Colon (tissue), 2 donors: ENCODE data around the gene RIMBP3B.
"Not testable (repeated sequence)": the region's sequence is repeated elsewhere in the genome, so short reads cannot be mapped to it uniquely, and the experiment has no call there.

Source experiments
- FAIRE-seq: peaks from 2 replicates; lab custom pipeline; 2012; peaks lifted over from hg19 to GRCh38; lab: Jason Lieb, UNC
- donor health status: control.
- donor health status: control.

The RIMBP3B gene

DNA sequence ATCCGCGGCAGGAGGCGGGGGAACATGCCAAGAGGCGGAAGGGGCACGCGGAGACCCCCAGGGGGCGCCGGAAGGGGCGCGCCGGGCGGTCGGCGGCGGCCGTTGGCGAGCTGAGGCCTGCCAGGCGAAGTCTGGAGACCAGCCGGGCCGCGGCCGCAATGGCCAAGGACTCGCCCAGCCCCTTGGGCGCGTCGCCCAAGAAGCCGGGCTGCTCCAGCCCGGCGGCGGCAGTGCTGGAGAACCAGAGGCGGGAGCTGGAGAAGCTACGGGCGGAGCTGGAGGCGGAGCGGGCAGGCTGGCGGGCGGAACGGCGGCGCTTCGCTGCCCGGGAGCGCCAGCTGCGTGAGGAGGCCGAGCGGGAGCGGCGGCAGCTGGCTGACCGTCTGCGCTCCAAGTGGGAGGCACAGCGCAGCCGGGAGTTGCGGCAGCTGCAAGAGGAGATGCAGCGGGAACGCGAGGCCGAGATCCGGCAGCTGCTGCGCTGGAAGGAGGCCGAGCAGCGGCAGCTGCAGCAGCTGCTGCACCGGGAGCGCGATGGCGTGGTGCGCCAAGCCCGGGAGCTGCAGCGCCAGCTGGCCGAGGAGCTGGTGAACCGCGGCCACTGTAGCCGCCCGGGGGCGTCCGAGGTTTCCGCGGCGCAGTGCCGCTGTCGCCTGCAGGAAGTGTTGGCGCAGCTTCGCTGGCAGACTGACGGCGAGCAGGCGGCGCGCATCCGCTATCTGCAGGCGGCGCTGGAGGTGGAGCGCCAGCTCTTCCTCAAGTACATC, at the start of gene RIMBP3B:
Gene RIMBP3B (plus strand): TSS at position 51 of the 767 bp plus-strand sequence. CDS start 108 bp downstream, at position 159.
- FAIRE-seq, result not testable (repeated sequence)

GRCh38 chr22:21357527-21357926, 26.0 kb upstream of the RIMBP3B start:
- FAIRE-seq, result not testable (repeated sequence)

DNA sequence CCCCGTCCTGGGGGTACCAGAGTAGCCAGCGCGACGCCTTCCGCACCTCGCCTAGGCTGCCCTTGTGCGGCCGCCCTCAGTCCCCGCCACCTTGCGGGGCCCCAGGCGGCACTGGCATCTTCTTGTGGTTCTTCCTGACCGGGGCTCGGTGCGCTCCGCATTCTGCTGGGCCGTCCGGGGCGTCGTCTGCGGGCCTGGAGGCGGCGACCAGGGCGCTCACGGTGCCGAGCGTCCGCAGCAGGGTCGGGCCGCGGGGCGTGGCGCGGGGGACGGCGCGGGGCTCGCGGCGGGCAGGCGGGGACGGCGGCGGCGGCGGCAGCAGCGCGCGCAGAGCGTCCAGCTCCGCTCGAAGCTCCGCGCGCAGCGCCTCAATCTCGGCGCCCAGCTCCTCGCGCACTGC, 23.0 kb upstream of the RIMBP3B start:
- FAIRE-seq, result not testable (repeated sequence)

DNA sequence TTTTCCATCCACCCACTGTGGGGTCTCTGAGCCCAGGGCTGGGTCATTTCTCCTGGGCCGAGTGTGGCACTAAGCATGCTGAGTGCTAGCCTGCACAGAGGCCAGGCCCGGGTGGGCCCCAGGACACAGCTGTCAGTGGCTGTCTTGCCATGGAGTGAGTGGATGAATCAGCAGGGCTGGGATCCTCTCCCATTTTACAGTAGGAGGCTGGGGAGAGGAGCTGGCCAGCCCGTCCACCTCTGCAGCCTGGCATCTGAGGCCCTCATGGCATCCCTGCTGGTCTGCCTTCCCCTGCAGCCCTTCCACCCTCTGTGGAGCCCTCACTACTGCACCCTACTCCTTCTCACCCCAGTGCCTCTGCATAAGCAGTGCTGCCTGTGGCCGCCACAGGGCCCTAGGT, 21.1 kb upstream of the RIMBP3B start:
- not testable (repeated sequence) for FAIRE-seq

GRCh38 chr22:21363061-21363460, 20.5 kb upstream of the RIMBP3B start:
- FAIRE-seq, result not testable (repeated sequence)

DNA sequence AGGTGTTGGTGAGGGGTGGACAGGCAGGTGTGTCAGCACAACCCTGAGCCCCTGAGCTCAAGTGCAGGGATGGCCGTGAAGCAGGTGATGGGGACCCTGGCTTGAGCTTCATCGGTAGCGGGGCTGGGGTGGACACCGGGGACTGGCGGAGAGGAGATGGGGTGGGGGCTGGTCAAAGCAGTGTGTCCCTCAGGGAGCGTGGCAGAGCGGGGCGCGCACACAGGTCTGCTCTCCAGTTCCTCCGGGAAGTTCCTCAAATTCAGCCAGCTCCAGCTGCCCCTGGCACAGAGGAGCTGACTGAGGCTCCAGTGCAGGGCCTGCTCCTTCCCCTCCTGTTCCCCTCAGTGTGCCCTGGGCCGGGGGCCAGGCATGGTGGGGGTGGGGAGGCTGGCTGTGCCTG, 19.7 kb upstream of the RIMBP3B start:
- FAIRE-seq, result not testable (repeated sequence)

DNA sequence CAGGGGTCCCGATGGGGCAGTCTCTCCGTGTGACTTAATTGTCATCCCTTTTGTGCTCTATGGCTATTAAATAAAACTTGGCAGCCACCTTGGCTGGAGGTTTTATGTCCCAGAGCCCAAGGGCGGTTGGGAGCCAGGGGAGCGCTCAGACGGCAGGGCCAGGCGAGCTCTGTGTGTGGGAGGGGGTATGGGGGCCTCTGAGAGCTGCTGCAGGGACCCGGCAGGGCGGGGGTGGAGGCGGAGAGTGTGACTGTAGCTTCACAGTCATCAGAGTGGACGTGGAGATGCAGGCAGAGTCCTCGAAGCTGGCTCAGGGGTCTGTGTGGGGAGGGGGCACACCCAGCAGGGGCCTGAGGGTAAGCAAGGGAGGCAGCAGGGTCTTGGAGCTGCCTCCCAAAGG, 19.2 kb upstream of the RIMBP3B start:
- FAIRE-seq, result not testable (repeated sequence)

DNA sequence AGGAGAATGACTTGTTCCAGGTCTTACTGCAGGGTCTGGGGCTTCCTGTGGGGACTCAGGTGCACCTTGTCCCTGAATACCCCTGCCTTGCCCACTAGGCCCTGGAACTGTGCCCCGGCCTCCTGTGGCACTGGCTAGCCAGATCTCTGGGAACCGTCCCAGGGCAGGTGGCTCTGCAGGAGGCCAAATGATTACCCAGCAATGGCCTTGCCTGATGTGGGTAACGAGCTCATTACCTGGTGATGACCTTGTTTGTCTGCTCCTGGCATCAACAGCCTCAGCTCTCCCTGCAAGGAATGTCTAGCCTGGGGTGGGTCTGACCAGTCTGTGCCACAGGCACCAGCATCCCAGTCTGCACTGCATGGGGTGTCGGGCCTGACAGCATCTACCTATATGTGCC, 18.2 kb upstream of the RIMBP3B start:
- not testable (repeated sequence) for FAIRE-seq

- FAIRE-seq, result not testable (repeated sequence)
Measured at GRCh38 chr22:21368603-21369310, 14.8 kb upstream of the RIMBP3B start.

DNA sequence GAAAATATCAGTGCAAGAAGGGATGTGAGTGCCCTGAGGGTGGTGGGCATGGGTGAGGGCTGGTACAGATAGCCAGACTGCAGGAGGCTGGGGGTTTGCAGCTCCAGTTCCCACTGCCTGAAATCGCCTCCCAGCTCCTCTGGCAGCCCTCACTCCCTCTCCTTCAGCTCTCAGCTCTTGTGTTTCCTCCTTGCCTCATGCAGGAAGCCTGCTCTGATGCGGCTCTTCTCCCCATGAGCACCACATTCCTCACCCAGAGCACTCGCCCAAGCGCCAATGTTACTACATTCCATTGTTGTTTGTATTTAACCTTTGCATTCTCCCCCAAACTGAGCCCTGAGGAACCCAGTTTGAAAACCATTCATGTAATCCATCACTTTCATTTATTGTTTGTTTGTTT, 7.7 kb upstream of the RIMBP3B start:
- FAIRE-seq, result not testable (repeated sequence)

GRCh38 chr22:21384468-21385357, 1.2 kb downstream of the RIMBP3B start:
- FAIRE-seq, result not testable (repeated sequence)

- FAIRE-seq, result not testable (repeated sequence)
Measured at GRCh38 chr22:21389480-21389879, 5.9 kb downstream of the RIMBP3B start.

- FAIRE-seq, result not testable (repeated sequence)
Measured at GRCh38 chr22:21390013-21390412, 6.5 kb downstream of the RIMBP3B start.

- not testable (repeated sequence) for FAIRE-seq
Measured at GRCh38 chr22:21394613-21395012, 11.1 kb downstream of the RIMBP3B start.

DNA sequence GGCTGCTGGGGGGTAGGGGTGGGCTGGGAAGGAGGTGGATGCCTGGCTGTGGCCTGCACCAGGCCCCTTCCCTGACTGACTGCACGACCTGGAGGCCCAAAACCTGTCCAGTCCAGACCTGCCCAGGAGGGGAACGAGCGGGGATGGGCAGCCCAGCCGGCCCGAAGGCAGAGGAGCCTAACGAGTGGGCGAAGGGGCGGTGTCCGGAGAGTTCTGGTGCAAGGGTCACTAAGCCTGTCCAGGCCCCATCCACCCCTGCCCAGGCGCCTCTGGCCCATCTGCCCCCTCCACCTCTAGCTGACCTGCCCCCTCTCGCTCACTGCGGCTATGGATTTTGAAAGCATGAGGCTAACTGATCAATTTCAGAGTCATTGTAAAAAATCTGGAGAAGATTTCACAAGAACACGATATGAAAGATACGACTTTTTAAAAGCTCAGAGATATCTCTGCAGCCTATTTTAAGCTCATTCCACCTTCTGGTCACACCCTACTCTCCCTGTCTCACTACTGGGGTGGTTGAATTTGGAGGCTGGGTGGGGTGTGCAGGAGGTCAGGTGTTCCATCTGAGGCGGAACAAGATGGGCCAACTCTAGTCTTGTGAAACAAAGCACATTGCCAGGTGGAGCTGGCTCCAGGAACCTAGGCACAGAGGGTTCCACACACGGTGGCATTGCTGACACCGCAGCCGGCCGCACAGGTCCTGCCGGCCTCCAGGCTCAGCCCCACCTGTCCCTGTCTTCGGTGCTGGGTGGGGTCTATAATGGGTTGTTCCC, 17.8 kb downstream of the RIMBP3B start:
- FAIRE-seq, result not testable (repeated sequence)

GRCh38 chr22:21402763-21403314, 19.3 kb downstream of the RIMBP3B start:
- FAIRE-seq, result not testable (repeated sequence)

DNA sequence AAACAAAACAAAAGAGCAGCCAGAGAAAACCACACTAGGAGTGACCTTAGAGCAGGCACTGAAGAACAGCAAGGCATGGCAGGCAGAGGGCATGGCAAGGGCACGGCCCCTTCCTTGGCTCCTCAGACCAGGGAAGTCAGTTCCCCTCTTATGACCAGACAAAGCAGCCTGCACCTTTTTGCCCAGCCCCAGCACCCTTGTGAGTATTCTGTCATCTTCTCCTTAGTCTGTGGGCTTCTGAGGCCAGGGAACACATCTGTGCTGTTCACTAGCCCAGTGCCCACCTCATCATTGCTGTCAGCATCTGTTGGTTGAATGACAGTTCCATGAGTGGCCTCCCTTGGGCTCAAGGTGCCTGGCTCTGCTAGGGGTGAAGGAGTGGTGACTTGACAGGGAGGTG, 23.6 kb downstream of the RIMBP3B start:
- not testable (repeated sequence) for FAIRE-seq

- not testable (repeated sequence) for FAIRE-seq
Measured at GRCh38 chr22:21407792-21408191, 24.2 kb downstream of the RIMBP3B start.

DNA sequence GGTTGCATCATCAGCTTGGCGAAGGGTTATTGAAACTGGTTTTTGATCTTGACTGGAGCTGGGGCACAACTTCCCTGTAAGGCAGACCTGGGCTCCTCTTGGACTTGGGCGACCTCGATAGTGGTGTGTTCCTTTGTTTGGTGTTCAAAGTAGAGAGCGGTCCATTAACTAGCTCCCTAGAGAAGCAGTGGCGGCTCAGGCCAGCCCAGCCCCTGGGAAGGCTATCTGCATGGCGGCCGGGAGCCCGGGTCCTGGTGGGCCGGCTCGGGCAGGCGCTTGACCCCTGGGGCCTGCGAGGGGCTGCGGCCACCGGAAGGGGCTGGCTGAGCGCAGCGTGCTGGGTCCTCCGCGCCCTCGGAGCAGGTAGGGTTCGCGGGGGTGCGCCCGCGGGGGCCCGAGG, 32.8 kb downstream of the RIMBP3B start:
- FAIRE-seq, result not testable (repeated sequence)

- not testable (repeated sequence) for FAIRE-seq
Measured at GRCh38 chr22:21417227-21417746, 33.7 kb downstream of the RIMBP3B start, which contains the start of gene HIC2. Gene HIC2, plus strand, starts transcription at chr22:21417371. Its CDS starts 25,461 bp downstream, at chr22:21442832.

GRCh38 chr22:21417853-21418252, 34.3 kb downstream of the RIMBP3B start:
- FAIRE-seq, result not testable (repeated sequence)
